Measurements from ENCODE around the gene HEATR5A.
"Not testable (repeated sequence)": the region's sequence is repeated elsewhere in the genome, so short reads cannot be mapped to it uniquely, and the experiment has no call there.

The HEATR5A gene

GRCh38 chr14:31283153-31283552 is 137.2 kb downstream of the HEATR5A start:
- no peak for DNase-seq (ENCODE audit: low read depth)

- DNase-seq (ENCODE audit: low read depth), result no peak
Observed at GRCh38 chr14:31280871-31281220, 139.5 kb downstream of the HEATR5A start.

GRCh38 chr14:31280132-31280870 is 140.0 kb downstream of the HEATR5A start:
- DNase-seq (ENCODE audit: low read depth), result no peak

GRCh38 chr14:31278883-31279282 is 141.5 kb downstream of the HEATR5A start:
- DNase-seq (ENCODE audit: low read depth), result no peak

GRCh38 chr14:31277085-31277484 is 143.3 kb downstream of the HEATR5A start:
- DNase-seq (ENCODE audit: low read depth), result no peak

GRCh38 chr14:31276417-31276816 is 143.9 kb downstream of the HEATR5A start:
- DNase-seq (ENCODE audit: low read depth), result not testable (repeated sequence)

- no peak for DNase-seq (ENCODE audit: low read depth)
Observed at GRCh38 chr14:31275731-31276130, 144.6 kb downstream of the HEATR5A start.

GRCh38 chr14:31271648-31272047 is 148.7 kb downstream of the HEATR5A start:
- no peak for DNase-seq (ENCODE audit: low read depth)

GRCh38 chr14:31270196-31270772 is 150.1 kb downstream of the HEATR5A start:
- no peak for DNase-seq (ENCODE audit: low read depth)

- DNase-seq (ENCODE audit: low read depth), result no peak
Observed at GRCh38 chr14:31269634-31270195, 150.6 kb downstream of the HEATR5A start.

GRCh38 chr14:31268216-31268615 is 152.1 kb downstream of the HEATR5A start:
- DNase-seq (ENCODE audit: low read depth), result no peak

- DNase-seq (ENCODE audit: low read depth), result no peak
Observed at GRCh38 chr14:31266437-31267331, 153.7 kb downstream of the HEATR5A start.

- no peak for DNase-seq (ENCODE audit: low read depth)
Observed at GRCh38 chr14:31265701-31266398, 154.5 kb downstream of the HEATR5A start.

GRCh38 chr14:31263485-31264133 is 156.7 kb downstream of the HEATR5A start:
- DNase-seq (ENCODE audit: low read depth), result no peak

- no peak for DNase-seq (ENCODE audit: low read depth)
Observed at GRCh38 chr14:31261859-31262731, 158.3 kb downstream of the HEATR5A start.

- no peak for DNase-seq (ENCODE audit: low read depth)
Observed at GRCh38 chr14:31261523-31261858, 158.9 kb downstream of the HEATR5A start.

- DNase-seq (ENCODE audit: low read depth), result not testable (repeated sequence)
Observed at GRCh38 chr14:31259040-31259435, 161.3 kb downstream of the HEATR5A start.

- DNase-seq (ENCODE audit: low read depth), result no peak
Observed at GRCh38 chr14:31258427-31259039, 161.8 kb downstream of the HEATR5A start.

- not testable (repeated sequence) for DNase-seq (ENCODE audit: low read depth)
Observed at GRCh38 chr14:31257554-31258426, 162.6 kb downstream of the HEATR5A start.
